ENCODE data around the gene AATK. TPM values are rescaled to one million over a fixed set of nuclear protein-coding genes. Genes with fewer than 3 reads are reported as not detected.

The AATK gene
- total and polyA plus RNA-seq, 11 donors: 1.3 to 12.0 (median 9.3) TPM

- no peak overlapping the region for H3K4me3 ChIP-seq
- 95 to 97% (median 96%) methylated on average over 10 to 19 of the region's 19 CpGs for WGBS, 4 donors
Measured at GRCh38 chr17:81181811-81182185, 15.8 kb upstream of the AATK start.

DNA sequence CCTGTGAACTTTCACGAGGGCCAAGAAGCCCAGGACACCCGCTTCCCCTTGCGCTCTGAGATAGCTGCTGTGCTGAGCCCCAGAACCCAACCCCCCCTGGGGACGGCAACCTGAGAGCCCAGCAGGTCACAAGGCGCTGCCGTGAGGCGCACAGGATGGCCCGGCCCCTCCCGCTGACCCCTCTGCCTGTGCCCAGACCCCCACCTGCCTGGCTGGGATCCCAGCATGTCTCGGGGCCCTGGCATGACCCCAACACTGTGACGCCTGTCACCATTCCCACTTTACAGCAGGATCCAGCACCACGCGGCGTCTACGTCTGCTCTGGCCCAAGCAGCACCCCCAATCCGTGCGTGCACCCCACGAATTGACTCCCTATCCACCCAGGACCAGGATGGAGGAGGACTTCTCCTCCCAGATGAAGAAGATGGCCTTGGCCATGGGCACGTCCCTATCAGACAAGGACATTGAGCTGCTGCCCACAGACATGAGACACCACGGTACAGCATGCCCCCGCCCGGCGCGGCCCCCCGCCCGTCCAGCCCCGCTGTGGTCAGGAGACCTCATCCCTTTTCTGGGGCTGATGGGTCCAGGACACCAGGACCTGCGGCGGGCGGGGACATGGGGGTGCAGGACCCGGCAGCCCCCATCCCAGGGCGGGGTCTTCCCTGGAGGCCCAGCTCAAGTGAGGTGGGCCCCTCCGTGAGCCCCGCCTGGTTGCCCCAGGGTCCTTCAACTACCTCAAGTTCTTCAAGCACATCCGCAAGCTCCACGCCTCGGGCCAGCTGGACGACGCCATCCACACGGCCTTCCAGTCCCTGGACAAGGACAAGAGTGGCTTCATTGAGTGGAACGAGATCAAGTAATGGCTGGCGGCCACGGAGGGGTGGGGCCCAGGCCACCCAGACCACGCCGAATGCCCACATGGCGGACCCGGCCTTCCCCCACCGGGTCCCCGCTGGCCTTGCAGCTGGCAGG lies 15.1 kb upstream of the AATK start:
- 93 to 95% (median 93%) methylated on average over 42 to 49 of the region's 49 CpGs for WGBS, 4 donors
- DNase-seq: no peak
- TF ChIP-seq POLR2A (IDR thresholded peaks at IDR 0.05): no peak
- TF ChIP-seq, protein P1, sequence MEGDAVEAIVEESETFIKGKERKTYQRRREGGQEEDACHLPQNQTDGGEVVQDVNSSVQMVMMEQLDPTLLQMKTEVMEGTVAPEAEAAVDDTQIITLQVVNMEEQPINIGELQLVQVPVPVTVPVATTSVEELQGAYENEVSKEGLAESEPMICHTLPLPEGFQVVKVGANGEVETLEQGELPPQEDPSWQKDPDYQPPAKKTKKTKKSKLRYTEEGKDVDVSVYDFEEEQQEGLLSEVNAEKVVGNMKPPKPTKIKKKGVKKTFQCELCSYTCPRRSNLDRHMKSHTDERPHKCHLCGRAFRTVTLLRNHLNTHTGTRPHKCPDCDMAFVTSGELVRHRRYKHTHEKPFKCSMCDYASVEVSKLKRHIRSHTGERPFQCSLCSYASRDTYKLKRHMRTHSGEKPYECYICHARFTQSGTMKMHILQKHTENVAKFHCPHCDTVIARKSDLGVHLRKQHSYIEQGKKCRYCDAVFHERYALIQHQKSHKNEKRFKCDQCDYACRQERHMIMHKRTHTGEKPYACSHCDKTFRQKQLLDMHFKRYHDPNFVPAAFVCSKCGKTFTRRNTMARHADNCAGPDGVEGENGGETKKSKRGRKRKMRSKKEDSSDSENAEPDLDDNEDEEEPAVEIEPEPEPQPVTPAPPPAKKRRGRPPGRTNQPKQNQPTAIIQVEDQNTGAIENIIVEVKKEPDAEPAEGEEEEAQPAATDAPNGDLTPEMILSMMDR (IDR thresholded peaks at IDR 0.05): no peak
- no peaks in the 10 kb centered on the region for H3K9me3 ChIP-seq
- peaks cover 0 to 6% (median 0%) of the 10 kb centered on the region in 12 donors for H3K4me1 ChIP-seq
- no peaks in the 10 kb centered on the region for H3K36me3 ChIP-seq
- intact Hi-C loops (cut with DNase I): no loop called here
- H3K27me3 ChIP-seq: peaks cover 0 to 6% (median 0%) of the 10 kb centered on the region in 9 donors
- no peak for ATAC-seq
- no peak overlapping the region for H3K4me3 ChIP-seq
- no peak overlapping the region for H3K27ac ChIP-seq

More at GRCh38 chr17:81181811-81182185, 15.8 kb upstream of the AATK start:
- Histone ChIP-seq H3K27ac (no peak overlapping the region), H3K9me3 (no peaks in the 10 kb centered on the region), H3K27me3 (peaks cover 0 to 6% (median 0%) of the 10 kb centered on the region in 9 donors), H3K36me3 (no peaks in the 10 kb centered on the region), H3K4me1 (peaks cover 0 to 6% (median 0%) of the 10 kb centered on the region in 12 donors)
- DNase-seq (no peak), ATAC-seq (no peak)
- TF ChIP-seq POLR2A (IDR thresholded peaks at IDR 0.05): no peak
- TF ChIP-seq, protein P1 (IDR thresholded peaks at IDR 0.05): no peak
- intact Hi-C loops (cut with DNase I): no loop called here

GRCh38 chr17:81179861-81180260 lies 13.8 kb upstream of the AATK start:
- DNase-seq: no peak
- ATAC-seq: peak in 3 of 4 donors; percentile 32 to 64 (median 53)
- WGBS, 4 donors: 0 to 29% (median 24%) methylated on average over 5 to 12 of the region's 12 CpGs
- H3K9me3 ChIP-seq: peaks cover 0 to 10% (median 0%) of the 10 kb centered on the region in 12 donors
- peaks cover 0 to 6% (median 0%) of the 10 kb centered on the region in 9 donors for H3K27me3 ChIP-seq
- peaks cover 0 to 6% (median 0%) of the 10 kb centered on the region in 12 donors for H3K4me1 ChIP-seq
- no peak for TF ChIP-seq POLR2A (IDR thresholded peaks at IDR 0.05)
- TF ChIP-seq, protein P1 (IDR thresholded peaks at IDR 0.05): no peak
- H3K36me3 ChIP-seq: no peaks in the 10 kb centered on the region
- H3K4me3 ChIP-seq: no peak overlapping the region
- H3K27ac ChIP-seq: no peak overlapping the region
- intact Hi-C loops (cut with DNase I): no loop called here

- Histone ChIP-seq H3K9me3 (peaks cover 0 to 10% (median 0%) of the 10 kb centered on the region in 12 donors), H3K4me1 (peaks cover 0 to 6% (median 0%) of the 10 kb centered on the region in 12 donors), H3K4me3 (no peak overlapping the region), H3K27ac (no peak overlapping the region), H3K27me3 (peaks cover 0 to 6% (median 0%) of the 10 kb centered on the region in 9 donors), H3K36me3 (no peaks in the 10 kb centered on the region)
- intact Hi-C loops (cut with DNase I): no loop called here
- 42 to 73% (median 70%) methylated on average over 6 to 9 of the region's 9 CpGs for WGBS, 4 donors
- ATAC-seq (no peak), DNase-seq (peak in 1 of 5 donors; percentile 20)
- TF ChIP-seq, protein P1 (IDR thresholded peaks at IDR 0.05): no peak
- no peak for TF ChIP-seq POLR2A (IDR thresholded peaks at IDR 0.05)
Measured at GRCh38 chr17:81179220-81179619, 13.2 kb upstream of the AATK start.
